ENCODE measurements around the gene RPL36.

Gene RPL36

GRCh38 chr19:5665781-5666513, 24.1 kb upstream of the RPL36 start:
- H3K27ac ChIP-seq, result no peak overlapping the region

GRCh38 chr19:5666921-5667610, 23.0 kb upstream of the RPL36 start:
- H3K27ac ChIP-seq, result no peak overlapping the region

More at GRCh38 chr19:5665781-5666513, 24.1 kb upstream of the RPL36 start:
- peak; percentile 13; the same call in 1 of the 2 replicates for TF ChIP-seq CTCF (conservative IDR thresholded peaks at IDR 0.05)

GRCh38 chr19:5667751-5668271, 22.3 kb upstream of the RPL36 start:
- no peak overlapping the region for H3K27ac ChIP-seq
- TF ChIP-seq CTCF (conservative IDR thresholded peaks at IDR 0.05), result no peak

More at GRCh38 chr19:5666921-5667610, 23.0 kb upstream of the RPL36 start:
- TF ChIP-seq CTCF (conservative IDR thresholded peaks at IDR 0.05), result no peak

- no peak overlapping the region for H3K27ac ChIP-seq
Observed at GRCh38 chr19:5669212-5669611, 20.9 kb upstream of the RPL36 start.

GRCh38 chr19:5671600-5671999, 18.5 kb upstream of the RPL36 start:
- no peak for TF ChIP-seq CTCF (conservative IDR thresholded peaks at IDR 0.05)
- H3K27ac ChIP-seq, result no peak overlapping the region

More at GRCh38 chr19:5669212-5669611, 20.9 kb upstream of the RPL36 start:
- no peak for TF ChIP-seq CTCF (conservative IDR thresholded peaks at IDR 0.05)

GRCh38 chr19:5672708-5673459, 17.2 kb upstream of the RPL36 start:
- no peak for TF ChIP-seq CTCF (conservative IDR thresholded peaks at IDR 0.05)
- H3K27ac ChIP-seq, result no peak overlapping the region

- TF ChIP-seq CTCF (conservative IDR thresholded peaks at IDR 0.05), result no peak
- no peak overlapping the region for H3K27ac ChIP-seq
Observed at GRCh38 chr19:5673752-5674151, 16.3 kb upstream of the RPL36 start.

Measured in VCaP (cell line).